Fibroblast of the aortic adventitia (primary cell): ENCODE data around the gene TMEM192. TPM values are rescaled to one million over a fixed set of nuclear protein-coding genes. Genes with fewer than 3 reads are reported as not detected.
"Not testable (repeated sequence)": the region's sequence is repeated elsewhere in the genome, so short reads cannot be mapped to it uniquely, and the experiment has no call there.

Experiments used
- DNase-seq: peaks from one replicate; pipeline ENCODE4 v3.0.0-alpha.2; 2010; ENCODE audit warnings: low read depth
- H3K4me3 ChIP-seq: 2 replicates; pipeline ENCODE4 v1.5.1; 2011; ENCODE audit warnings: low read depth, mild to moderate bottlenecking, control low read depth, low read length, moderate library complexity
- CTCF ChIP-seq: IDR thresholded peaks from 2 replicates; pipeline ENCODE4 v1.5.1; 2011; ENCODE audit warnings: mild to moderate bottlenecking, low read length, control low read depth, inconsistent platforms; ENCODE audit not compliant: insufficient read depth
- total RNA-seq: library from RNA; depleted of rRNA; stranded (reverse); fragments of >200 nt; gene quantifications from 2 replicates; pipeline ENCODE4 v1.2.3, GENCODE V29; 2012; ENCODE audit warnings: low replicate concordance

Gene TMEM192
- total RNA-seq, 1 donor = 9.6 TPM

GRCh38 chr4:165048170-165048569, 64.5 kb downstream of the TMEM192 start:
- DNase-seq = no peak
- TF ChIP-seq CTCF = no peak
- no peak overlapping the region for H3K4me3 ChIP-seq

GRCh38 chr4:165031436-165032211, 81.0 kb downstream of the TMEM192 start, which contains the start of gene TRIM60:
TSS of gene TRIM60 (plus strand) at chr4:165031999. CDS start at chr4:165040073, 8,074 bp downstream.
- no peak for TF ChIP-seq CTCF
- H3K4me3 ChIP-seq = no peak within 1 kb of the TSS
- no peak for DNase-seq

- H3K4me3 ChIP-seq = no peak overlapping the region
- TF ChIP-seq CTCF = no peak
- no peak for DNase-seq
These were observed 84.8 kb downstream of the TMEM192 start for GRCh38 chr4:165027762-165028402.

GRCh38 chr4:165025782-165026181, 86.9 kb downstream of the TMEM192 start:
- DNase-seq, H3K4me3 ChIP-seq: not testable (repeated sequence)

Other genes with a start within 250 kb of the TMEM192 start
- gene APELA, start 235.7 kb downstream of the TMEM192 start, total RNA-seq = not detected in 2 replicates
- 1.1 and 2.5 TPM in 2 replicates for gene TRIM61, start 135.2 kb downstream of the TMEM192 start, total RNA-seq
- not detected in 2 replicates for gene TRIM60, start 80.9 kb downstream of the TMEM192 start, total RNA-seq
- not detected in 2 replicates for gene TRIM75, start 59.0 kb downstream of the TMEM192 start, total RNA-seq
- 14.8 and 43.6 TPM in 2 replicates for gene KLHL2, start 94.7 kb upstream of the TMEM192 start, total RNA-seq
- gene MSMO1, start 214.8 kb upstream of the TMEM192 start, total RNA-seq = 101 and 141 TPM in 2 replicates